Stimulated activated CD8-positive, alpha-beta memory T cell treated with anti-CD3 and anti-CD28 coated beads, Interleukin-4, amount 100 ng/mL, for 48 hours (primary cell): Measurements from ENCODE around the gene ZNF277.

Experiments
- DNase-seq: peaks from one replicate; pipeline ENCODE4 v3.0.0-alpha.2; 2020

ZNF277 gene

GRCh38 chr7:112206238-112206990 is at the start of gene ZNF277, which contains the start of gene DOCK4:
Gene ZNF277, plus strand, starts transcription at chr7:112206695. Its CDS starts 22 bp downstream, at chr7:112206717.
Gene DOCK4, minus strand, starts transcription at chr7:112206399. Its CDS starts 261 bp downstream, at chr7:112206138.
- DNase-seq: peak; percentile 100

- DNase-seq: no peak
These were observed 49.4 kb upstream of the ZNF277 start for GRCh38 chr7:112157072-112157471.

DNA sequence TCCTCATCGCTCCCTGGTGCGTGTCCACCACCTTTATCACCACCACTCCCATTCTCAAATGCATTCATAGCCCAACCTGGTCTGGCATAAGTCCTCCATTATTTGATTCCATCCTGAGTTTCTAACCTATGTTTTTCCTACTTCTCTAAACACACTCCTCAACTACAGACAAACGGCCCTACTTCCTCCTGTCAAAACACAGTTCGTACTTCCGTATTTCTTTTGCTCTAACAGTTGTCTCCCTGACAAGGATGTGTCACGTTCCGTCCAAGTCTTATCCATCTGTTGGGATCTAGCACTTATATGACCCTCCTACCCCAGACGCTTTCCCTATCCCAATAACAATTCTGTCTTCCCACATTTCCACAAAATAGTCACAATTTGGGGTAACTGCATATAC is 47.1 kb upstream of the ZNF277 start:
- DNase-seq: no peak

DNA sequence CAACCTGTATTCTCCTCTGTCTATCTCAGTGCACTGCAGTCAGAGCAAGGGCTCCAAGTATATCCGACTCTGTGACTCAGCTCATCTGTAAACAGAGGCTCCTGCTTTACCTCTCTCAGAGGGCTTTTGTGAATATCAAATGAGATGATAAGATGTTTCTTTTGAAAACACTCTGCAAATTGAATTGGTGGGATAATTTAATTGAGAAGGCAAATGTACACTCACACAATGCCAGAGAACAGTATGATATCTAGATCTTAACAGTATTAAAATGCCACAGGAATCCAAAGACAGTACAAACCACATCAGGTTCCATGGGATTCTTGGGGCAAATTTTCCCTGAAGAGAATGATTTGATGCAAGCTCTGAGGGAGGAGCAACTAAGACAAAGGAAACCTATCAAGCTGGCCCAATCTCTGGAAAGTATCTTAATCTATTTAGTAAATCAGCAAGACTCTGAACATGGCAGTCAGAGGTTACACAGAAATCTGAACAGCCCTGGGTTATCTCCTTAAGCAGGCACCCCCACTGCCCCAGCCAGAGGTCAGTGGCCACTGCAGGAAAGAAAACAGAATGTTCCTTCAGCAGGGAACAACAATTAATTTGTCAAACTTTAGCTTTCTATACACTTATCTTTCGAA is 46.2 kb upstream of the ZNF277 start:
- no peak for DNase-seq

- no peak for DNase-seq
These were observed 45.7 kb upstream of the ZNF277 start for GRCh38 chr7:112160771-112161150.

GRCh38 chr7:112161253-112162141 is 45.0 kb upstream of the ZNF277 start:
- DNase-seq: no peak

GRCh38 chr7:112162142-112162766 is 44.2 kb upstream of the ZNF277 start:
- DNase-seq: no peak

DNA sequence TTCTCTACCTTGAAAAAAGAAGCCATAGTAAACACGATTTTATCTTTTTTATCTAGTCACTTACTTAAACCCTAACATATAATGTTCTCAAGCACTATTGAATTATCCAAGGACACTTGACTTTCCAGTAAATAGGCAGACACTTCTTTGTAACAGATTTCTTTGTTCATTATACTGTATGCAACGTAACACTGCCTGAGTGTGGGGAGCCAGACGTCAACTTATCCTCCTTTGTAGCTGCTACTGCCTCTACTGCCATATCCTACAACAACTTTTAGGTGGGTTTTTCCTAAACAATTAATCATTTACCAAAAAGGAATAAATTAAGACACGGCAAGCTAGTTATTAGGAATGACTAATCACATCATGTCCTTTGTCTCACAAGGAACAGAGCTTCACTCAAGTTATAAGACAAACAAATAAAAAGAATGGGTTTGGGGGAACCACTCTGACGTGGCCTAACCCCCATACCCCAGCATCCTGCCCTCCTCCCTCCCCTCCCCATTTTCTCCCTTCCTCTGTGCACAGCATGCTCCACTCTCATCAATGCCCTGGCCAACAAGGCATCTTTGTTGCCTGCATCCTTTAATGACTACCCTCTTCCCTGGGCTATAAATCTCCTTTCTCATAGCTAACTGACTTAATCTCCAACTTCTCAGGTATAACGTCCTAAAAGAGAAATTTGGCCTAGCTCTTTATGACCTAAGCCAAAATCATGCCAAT is 43.5 kb upstream of the ZNF277 start:
- no peak for DNase-seq

DNA sequence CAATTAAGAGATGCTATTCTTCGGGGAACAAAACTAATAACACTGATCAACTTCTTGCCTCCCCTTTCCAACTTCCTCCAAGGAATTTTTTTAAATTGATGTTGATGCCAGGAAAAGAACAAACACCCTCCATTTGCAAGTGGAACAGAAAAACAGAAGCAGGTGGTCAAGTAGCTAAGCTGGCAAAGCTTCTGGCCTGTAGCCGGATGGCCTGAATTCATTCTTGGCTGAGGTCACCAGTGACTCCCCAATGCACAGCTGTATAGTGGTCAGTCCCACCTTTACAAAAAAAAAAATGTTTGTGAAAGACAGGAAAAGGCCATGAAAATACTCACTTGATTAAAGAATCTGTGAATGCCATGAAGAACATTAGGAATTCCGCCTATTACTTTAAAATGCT is 39.3 kb upstream of the ZNF277 start:
- no peak for DNase-seq

DNA sequence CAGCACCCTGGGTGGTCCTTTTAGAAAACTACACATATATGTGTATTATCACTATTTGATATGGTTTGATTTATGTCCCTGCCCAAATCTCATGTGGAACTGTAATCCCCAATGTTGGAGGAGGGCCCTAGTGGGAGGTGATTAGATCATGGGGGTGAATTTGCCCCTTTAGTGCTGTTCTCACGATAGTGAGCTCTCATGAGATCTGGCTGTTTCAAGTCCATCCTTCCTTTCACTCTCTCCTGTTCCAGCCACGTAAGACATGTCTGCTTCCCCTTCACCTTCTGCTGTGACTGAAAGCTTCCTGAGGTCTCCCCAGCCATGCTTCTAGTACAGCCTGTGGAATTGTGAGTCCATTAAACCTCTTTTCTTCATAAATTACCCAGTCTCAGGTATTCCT is 37.6 kb upstream of the ZNF277 start:
- DNase-seq: no peak

- no peak for DNase-seq
These were observed 34.8 kb upstream of the ZNF277 start for GRCh38 chr7:112171673-112172072.

- DNase-seq: no peak
These were observed 33.5 kb upstream of the ZNF277 start for GRCh38 chr7:112172870-112173567.

GRCh38 chr7:112173568-112173905 is 33.0 kb upstream of the ZNF277 start:
- DNase-seq: no peak

GRCh38 chr7:112174192-112174591 is 32.3 kb upstream of the ZNF277 start:
- DNase-seq: no peak

DNA sequence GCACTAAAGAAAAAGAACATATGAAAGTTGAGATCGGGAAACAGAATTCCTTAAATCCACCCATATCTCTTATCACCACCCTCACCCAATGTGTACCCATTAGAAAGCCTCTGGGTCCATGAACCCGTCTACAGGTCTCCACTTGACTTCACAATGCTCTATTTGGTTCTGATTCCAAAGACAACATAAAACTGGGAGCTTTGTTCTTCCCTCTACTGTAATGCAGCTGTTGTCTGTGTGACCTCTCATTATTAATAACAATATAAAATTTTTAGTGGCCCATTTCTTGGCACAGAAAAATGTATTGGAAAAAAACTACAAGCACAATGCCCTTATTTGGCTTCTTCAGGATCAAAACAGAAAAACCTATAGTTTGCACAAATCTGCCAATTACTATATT is 30.3 kb upstream of the ZNF277 start:
- DNase-seq: no peak

- no peak for DNase-seq
These were observed 29.6 kb upstream of the ZNF277 start for GRCh38 chr7:112176693-112177415.

DNA sequence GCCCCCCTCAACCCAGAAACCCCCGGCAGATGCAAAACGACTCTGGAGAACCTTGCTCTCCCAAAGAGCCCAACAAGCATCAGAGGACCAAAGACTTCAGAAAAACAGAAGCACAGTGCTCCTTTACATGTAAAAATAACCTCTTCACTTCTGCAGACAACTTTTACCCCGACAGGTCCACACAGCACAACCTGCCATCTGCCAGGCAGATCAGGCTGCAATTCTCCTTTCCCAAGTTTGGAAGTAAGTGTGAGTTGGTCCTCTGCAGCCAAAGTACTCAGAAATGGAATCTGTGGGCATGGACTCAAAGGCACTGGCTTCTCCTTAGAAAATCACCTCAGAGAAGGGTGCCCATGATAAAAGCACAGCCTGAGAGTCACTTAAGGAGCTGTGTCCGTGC is 26.3 kb upstream of the ZNF277 start:
- no peak for DNase-seq

DNA sequence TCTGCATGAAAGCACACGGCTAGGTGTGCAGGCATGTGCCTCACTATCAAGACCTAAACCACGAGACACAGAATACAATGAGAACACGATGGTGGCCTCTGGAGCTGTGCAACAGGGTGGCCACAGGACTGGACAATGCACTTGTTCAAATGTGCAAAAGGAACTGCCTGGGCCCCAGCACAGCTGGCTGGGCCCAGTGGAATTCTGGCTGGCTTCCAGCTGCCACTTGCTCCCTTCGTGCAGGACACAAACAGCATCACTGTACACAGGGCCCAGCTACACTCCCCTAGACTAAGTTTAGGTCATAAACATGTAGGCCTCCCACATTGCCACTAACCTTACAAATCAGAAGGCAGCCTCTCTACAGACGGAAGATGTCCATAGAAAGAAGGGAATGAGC is 23.7 kb upstream of the ZNF277 start:
- DNase-seq: no peak

GRCh38 chr7:112183266-112183665 is 23.2 kb upstream of the ZNF277 start:
- no peak for DNase-seq

DNA sequence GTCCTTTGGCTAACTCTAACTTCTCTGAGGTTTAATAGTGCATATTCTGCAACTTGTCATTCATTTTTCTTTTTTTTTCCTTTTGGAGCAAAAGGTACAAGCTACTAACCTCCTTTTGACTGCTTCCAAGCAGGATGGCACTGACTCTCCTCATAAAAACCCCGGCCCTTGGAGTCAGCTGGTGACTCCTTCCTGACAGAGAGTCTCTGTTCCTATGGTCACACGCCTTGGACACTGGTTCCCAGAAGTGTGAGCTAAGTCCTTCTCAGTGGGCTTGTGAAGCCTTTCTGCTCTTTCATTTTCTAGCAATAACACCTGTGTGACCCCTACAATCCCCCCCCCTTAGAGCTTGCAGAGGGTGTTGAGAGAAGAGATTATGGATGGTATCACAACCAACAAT is 22.0 kb upstream of the ZNF277 start:
- no peak for DNase-seq
